ENCODE results near the gene SLC39A1.
"Not testable (repeated sequence)": the region's sequence is repeated elsewhere in the genome, so short reads cannot be mapped to it uniquely, and the experiment has no call there.

SLC39A1 gene

DNA sequence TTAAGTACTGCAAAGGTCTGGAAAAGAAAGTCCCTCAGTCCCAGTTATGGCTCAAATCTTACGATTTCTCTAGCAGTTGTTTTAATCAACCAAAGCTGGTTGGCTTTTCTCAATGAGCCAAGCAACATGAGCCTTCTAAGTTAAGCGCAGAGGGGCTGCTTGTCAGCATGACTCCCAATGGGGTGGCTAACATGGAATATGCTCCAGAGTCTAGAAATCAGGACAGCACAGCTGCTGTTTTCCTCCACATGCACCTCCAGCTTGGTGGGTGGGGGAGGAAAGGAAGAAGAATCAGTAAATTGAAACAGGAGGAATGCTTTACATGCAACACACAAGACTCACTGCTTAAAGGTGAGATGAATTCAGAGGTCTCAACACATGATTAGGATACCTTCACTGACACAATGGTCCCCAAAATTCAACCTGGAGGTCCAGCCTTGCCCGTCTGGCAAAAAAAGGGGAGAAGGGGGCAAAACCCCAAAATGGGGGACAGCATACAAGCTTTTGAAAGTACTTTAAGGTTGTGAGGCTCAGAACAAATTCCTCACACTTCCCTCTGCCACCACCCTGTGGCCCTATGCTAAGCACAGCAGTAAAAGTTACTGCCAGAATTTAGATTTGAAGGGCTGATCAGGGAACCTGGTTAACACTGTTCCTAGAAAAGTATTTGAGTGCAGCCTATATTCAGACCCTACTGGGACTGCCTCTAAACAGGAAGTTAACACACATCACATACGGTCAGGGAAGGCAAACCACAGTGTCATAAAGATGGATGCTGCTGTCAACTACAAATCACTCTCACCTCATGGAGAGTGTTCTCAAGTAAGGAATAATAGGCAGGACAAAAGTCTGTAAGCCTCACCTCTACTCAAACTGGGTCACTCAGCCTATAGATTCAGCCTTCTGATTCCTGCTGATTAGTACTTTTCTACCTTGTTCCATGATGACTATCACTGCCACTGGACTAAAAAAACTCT, 43.2 kb downstream of the SLC39A1 start:
- peak; percentile 21 to 28 for TF ChIP-seq CTCF (IDR thresholded peaks at IDR 0.05)
- H3K27me3 ChIP-seq = no peaks in the 10 kb centered on the region
- intact Hi-C loops (cut with DNase I; ENCODE audit: low total_unique reads) = loop anchor here (10.0 kb wide), 1 partner anchor 55 kb away; the partner anchor contains the start of gene JTB
- peaks cover 4 to 58% (median 34%) of the 10 kb centered on the region in 4 donors for H3K4me1 ChIP-seq
- H3K9me3 ChIP-seq = no peaks in the 10 kb centered on the region
- peaks cover 0 to 8% (median 0%) of the 10 kb centered on the region in 3 donors for H3K36me3 ChIP-seq
- peak overlapping the region; percentile 0 to 97 for H3K27ac ChIP-seq
- no peak for DNase-seq
- peak overlapping the region; percentile 98 to 100 for H3K4me3 ChIP-seq

DNA sequence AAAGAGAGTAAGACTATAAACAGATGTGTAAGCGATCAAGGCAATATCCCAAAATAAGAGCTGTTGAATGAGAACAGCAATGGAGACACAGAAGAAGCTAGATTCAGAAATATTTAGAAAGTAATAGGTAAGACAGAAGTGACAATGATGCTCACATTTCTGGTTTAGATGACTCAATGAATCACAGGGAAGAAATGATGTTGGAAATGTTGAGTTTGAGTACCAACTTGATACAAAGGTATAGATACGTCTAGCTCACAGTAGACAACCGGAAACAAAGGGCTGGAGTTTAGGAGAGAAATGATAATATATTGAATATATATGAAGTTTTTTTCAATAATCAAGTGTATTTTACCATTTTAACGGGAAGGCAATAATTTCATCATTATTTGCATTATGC, 47.0 kb downstream of the SLC39A1 start:
- no peaks in the 10 kb centered on the region for H3K9me3 ChIP-seq
- H3K4me1 ChIP-seq = peaks cover 0 to 53% (median 31%) of the 10 kb centered on the region in 4 donors
- H3K27ac ChIP-seq = no peak overlapping the region
- no peaks in the 10 kb centered on the region for H3K27me3 ChIP-seq
- no peak for DNase-seq
- peaks cover 0 to 10% (median 0%) of the 10 kb centered on the region in 3 donors for H3K36me3 ChIP-seq
- no peak for TF ChIP-seq CTCF (IDR thresholded peaks at IDR 0.05)
- H3K4me3 ChIP-seq = no peak overlapping the region
- intact Hi-C loops (cut with DNase I; ENCODE audit: low total_unique reads) = no loop called here

DNA sequence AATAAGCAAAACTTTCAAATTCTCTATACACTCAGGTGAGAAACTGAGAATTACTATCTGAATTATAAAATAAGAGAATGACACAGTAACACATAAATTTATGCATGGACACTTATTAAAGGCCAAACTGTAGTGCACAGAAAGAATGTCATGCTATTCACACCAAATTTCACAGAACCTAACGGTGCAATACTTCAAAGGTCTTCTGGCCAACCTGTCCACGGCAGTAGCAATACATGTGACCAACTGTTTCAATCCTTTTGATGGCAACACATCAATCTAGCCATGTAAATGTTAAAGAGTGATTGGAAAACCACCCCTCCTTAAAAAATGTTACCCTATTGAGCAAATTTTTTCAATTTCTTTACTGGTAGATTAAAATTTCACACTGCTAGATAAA, 51.0 kb downstream of the SLC39A1 start:
- Histone ChIP-seq H3K9me3 (no peaks in the 10 kb centered on the region), H3K27ac (no peak overlapping the region), H3K36me3 (peaks cover 0 to 16% (median 0%) of the 10 kb centered on the region in 3 donors), H3K4me3 (no peak overlapping the region), H3K4me1 (peaks cover 0 to 21% (median 7%) of the 10 kb centered on the region in 4 donors), H3K27me3 (no peaks in the 10 kb centered on the region)
- DNase-seq = no peak
- intact Hi-C loops (cut with DNase I; ENCODE audit: low total_unique reads) = no loop called here
- no peak for TF ChIP-seq CTCF (IDR thresholded peaks at IDR 0.05)

GRCh38 chr1:153910560-153910959, 52.8 kb downstream of the SLC39A1 start:
- H3K9me3 ChIP-seq; H3K27ac ChIP-seq; DNase-seq; intact Hi-C loops (cut with DNase I; ENCODE audit: low total_unique reads); H3K27me3 ChIP-seq; H3K4me3 ChIP-seq: not testable (repeated sequence)
- Histone ChIP-seq H3K36me3 (peaks cover 0 to 19% (median 0%) of the 10 kb centered on the region in 3 donors), H3K4me1 (peaks cover 0 to 16% (median 5%) of the 10 kb centered on the region in 4 donors)
